B cell (primary cell): Measurements from ENCODE around the gene ARG1.

ENCODE experiments used
- EZH2 ChIP-seq: IDR thresholded peaks from 2 replicates; pipeline ENCODE4 v1.6.1; 2012; ENCODE audit warnings: borderline replicate concordance, low read depth, mild to moderate bottlenecking, moderate library complexity, low read length; ENCODE audit not compliant: insufficient read depth, poor library complexity, severe bottlenecking
- TF ChIP-seq, protein P1 (sequence below): fragments of 200-600 bp; IDR thresholded peaks from one replicate; pipeline ENCODE4 v1.8.0; 2022; ENCODE audit warnings: antibody characterized with exemption, mild to moderate bottlenecking

DNA sequence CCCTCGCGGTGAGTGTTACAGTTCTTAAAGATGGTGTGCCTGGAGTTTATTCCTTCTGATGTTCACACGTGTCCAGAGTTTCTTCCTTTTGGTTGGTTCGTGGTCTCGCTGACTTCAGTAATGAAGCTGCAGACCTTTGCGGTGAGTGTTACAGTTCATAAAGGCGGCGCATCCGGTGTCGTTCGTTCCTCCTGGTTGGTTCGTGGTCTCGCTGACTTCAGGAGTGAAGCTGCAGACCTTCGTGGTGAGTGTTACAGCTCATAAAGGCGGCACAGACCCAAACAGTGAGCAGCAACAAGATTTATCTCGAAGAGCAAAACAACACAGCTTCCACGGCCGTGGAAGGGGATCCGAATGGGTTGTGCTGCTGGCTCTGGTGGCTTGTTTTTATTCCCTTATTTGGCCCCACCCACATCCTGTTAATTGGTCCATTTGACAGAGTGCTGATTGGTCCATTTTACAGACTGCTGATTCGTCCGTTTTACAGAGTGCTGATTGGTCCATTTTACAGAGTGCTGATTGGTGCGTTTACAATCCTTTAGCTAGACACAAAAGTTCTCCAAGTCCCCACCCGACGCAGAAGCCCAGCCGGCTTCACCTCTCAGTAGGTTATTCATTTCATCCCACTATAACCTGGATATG lies 48.2 kb upstream of the ARG1 start:
- TF ChIP-seq EZH2 = no peak
- TF ChIP-seq, protein P1, sequence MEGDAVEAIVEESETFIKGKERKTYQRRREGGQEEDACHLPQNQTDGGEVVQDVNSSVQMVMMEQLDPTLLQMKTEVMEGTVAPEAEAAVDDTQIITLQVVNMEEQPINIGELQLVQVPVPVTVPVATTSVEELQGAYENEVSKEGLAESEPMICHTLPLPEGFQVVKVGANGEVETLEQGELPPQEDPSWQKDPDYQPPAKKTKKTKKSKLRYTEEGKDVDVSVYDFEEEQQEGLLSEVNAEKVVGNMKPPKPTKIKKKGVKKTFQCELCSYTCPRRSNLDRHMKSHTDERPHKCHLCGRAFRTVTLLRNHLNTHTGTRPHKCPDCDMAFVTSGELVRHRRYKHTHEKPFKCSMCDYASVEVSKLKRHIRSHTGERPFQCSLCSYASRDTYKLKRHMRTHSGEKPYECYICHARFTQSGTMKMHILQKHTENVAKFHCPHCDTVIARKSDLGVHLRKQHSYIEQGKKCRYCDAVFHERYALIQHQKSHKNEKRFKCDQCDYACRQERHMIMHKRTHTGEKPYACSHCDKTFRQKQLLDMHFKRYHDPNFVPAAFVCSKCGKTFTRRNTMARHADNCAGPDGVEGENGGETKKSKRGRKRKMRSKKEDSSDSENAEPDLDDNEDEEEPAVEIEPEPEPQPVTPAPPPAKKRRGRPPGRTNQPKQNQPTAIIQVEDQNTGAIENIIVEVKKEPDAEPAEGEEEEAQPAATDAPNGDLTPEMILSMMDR = no peak
